Lung (tissue), 12 donors: ENCODE results near the gene RNASE2. TPM values are rescaled to one million over a fixed set of nuclear protein-coding genes. Genes with fewer than 3 reads are reported as not detected.

ENCODE experiments used
- ATAC-seq: fragments of 200-7000 bp; cut with Tn5 transposase; one replicate; pipeline ENCODE4 v1.9.1; 2020; ENCODE audit warnings: moderate number of reproducible peaks; ENCODE audit not compliant: insufficient read depth, low FRiP score
- DNase-seq, 3 donors: peaks; one replicate each; pipeline ENCODE4 v3.0.0-alpha.2; 2013 to 2017
- H3K27ac ChIP-seq, 2 donors: one replicate each; pipeline ENCODE4 v1.5.1; 2013; ENCODE audit warnings: mild to moderate bottlenecking in 2 of 2, moderate library complexity in 2 of 2, control low read depth in 1 of 2, inconsistent platforms in 1 of 2, low read depth in 1 of 2, low read length in 1 of 2
- H3K27me3 ChIP-seq, 3 donors: one replicate each; pipeline ENCODE4 v1.5.1; 2013; ENCODE audit warnings: low read length in 2 of 3; ENCODE audit not compliant: control insufficient read depth in 3 of 3, insufficient read depth in 3 of 3
- H3K36me3 ChIP-seq, 4 donors: one replicate each; pipeline ENCODE4 v1.5.1; 2013; ENCODE audit warnings: low read length in 4 of 4, mild to moderate bottlenecking in 1 of 4, moderate library complexity in 1 of 4; ENCODE audit not compliant: control insufficient read depth in 4 of 4, insufficient read depth in 4 of 4
- H3K4me1 ChIP-seq, 5 donors: one replicate each; pipeline ENCODE4 v1.5.1; 2013; ENCODE audit warnings: low read length in 5 of 5, mild to moderate bottlenecking in 2 of 5, moderate library complexity in 1 of 5; ENCODE audit not compliant: control insufficient read depth in 5 of 5, insufficient read depth in 5 of 5
- H3K4me3 ChIP-seq: one replicate; pipeline ENCODE4 v1.5.1; 2013; ENCODE audit warnings: mild to moderate bottlenecking, control low read depth, moderate library complexity
- H3K9ac ChIP-seq, 2 donors: one replicate each; pipeline ENCODE4 v1.5.1; 2013; ENCODE audit warnings: low read length in 2 of 2, control low read depth in 1 of 2; ENCODE audit not compliant: insufficient read depth in 1 of 2
- H3K9me3 ChIP-seq, 4 donors: one replicate each; pipeline ENCODE4 v1.5.1; 2013; ENCODE audit warnings: low read length in 3 of 4, mild to moderate bottlenecking in 1 of 4, moderate library complexity in 1 of 4; ENCODE audit not compliant: control insufficient read depth in 4 of 4, insufficient read depth in 3 of 4
- WGBS, 2 donors: extraction: QIAGEN DNeasy Blood & Tissue Kit; methylation state at CpG; one replicate each; pipeline ENCODE4 v1.1.7; 2013; 5-methylcytosine and 5-hydroxymethylcytosine counted together
- polyA plus RNA-seq, 2 donors: library from polyadenylated mRNA; stranded (reverse); fragments of 200-250 nt; gene quantifications; one replicate each; pipeline ENCODE4 v1.2.1, GENCODE V29; 2013
- total RNA-seq, 2 donors: library from RNA; depleted of rRNA in 1 of 2; stranded (reverse); fragments of >200 nt in 1 of 2; gene quantifications; one replicate each; pipeline ENCODE4 v1.2.1, GENCODE V29; 2014 to 2021
- TF ChIP-seq, protein P1 (sequence below): IDR thresholded peaks from 2 replicates; pipeline ENCODE4 v1.5.1; 2012; ENCODE audit warnings: mild to moderate bottlenecking; ENCODE audit errors: control extremely low read depth, extremely low read depth
- donor health status: control.
- donor health status: control.
- donor health status: Bipolar disorder and iron deficiency.
- donor health status: healthy.
- donor health status: DM: yes; HTN: yes; CAD: no.

Gene RNASE2
- total and polyA plus RNA-seq, 4 donors, result 2.4 to 65.0 (median 8.3) TPM

DNA sequence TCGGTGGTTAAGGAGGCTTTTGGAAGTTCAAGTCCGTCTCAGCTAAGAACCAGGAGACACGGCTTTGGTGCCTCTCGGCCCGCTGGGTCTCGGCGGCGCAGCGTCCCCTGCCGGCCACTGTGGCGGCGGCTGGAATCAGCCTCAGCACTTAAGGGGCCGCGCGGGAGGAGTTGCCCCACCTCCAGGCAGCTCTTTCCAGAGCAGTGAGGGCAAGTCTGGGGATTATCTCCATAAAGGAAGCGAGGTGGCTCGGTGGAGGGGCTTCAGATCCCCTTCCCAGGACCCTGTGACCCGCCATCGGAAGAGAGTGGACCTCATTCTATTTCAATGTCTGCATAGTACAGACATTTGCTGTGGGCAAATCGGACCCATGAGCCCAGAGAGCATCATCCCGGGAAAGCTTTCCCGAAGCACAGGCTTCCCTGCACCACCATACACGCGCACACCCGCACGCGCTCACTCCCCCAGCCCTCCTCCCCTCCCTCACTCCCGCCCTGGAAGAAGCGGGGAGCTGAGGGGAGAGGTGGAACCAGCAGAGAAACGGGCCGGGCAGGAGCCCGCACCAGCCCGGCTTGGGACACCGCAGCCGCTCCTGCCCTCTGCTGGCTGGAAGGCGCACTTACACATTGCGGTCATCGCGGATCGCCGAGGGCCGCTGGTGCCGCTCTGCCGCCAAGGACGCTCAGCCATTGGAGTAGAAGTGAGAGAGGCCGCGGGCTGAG lies 15.9 kb downstream of the RNASE2 start:
- no peaks in the 10 kb centered on the region for H3K36me3 ChIP-seq
- TF ChIP-seq, protein P1, sequence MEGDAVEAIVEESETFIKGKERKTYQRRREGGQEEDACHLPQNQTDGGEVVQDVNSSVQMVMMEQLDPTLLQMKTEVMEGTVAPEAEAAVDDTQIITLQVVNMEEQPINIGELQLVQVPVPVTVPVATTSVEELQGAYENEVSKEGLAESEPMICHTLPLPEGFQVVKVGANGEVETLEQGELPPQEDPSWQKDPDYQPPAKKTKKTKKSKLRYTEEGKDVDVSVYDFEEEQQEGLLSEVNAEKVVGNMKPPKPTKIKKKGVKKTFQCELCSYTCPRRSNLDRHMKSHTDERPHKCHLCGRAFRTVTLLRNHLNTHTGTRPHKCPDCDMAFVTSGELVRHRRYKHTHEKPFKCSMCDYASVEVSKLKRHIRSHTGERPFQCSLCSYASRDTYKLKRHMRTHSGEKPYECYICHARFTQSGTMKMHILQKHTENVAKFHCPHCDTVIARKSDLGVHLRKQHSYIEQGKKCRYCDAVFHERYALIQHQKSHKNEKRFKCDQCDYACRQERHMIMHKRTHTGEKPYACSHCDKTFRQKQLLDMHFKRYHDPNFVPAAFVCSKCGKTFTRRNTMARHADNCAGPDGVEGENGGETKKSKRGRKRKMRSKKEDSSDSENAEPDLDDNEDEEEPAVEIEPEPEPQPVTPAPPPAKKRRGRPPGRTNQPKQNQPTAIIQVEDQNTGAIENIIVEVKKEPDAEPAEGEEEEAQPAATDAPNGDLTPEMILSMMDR, result peak; percentile 95
- peaks cover 0 to 11% (median 0%) of the 10 kb centered on the region in 5 donors for H3K4me1 ChIP-seq
- H3K4me3 ChIP-seq, result peak overlapping the region; percentile 39
- peak overlapping the region in 1 of 2 donors; percentile 75 for H3K9ac ChIP-seq
- no peaks in the 10 kb centered on the region for H3K9me3 ChIP-seq
- peaks cover 0 to 6% (median 0%) of the 10 kb centered on the region in 3 donors for H3K27me3 ChIP-seq
- DNase-seq (peak; percentile 89 to 91 (median 91)), ATAC-seq (peak; percentile 93)
- 0% methylated on average over 47 of the region's 47 CpGs for WGBS, 2 donors
- peak overlapping the region; percentile 62 to 71 for H3K27ac ChIP-seq

DNA sequence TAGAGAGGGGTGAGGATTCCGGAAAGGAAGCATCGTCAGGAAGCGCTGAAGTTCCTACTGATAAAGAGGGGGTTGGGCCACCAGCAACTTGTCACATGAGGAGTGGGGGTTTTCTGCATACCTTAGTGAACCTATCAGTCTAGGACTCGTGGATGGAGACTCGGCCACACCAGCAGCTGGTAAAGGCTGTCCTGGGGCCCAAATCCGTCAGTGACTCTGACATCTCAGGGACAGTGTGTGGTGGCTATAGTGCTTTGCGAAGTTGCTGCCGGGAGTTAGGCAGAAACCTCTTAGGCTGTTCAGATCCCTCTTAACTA lies 16.4 kb downstream of the RNASE2 start:
- H3K27me3 ChIP-seq, result peaks cover 0 to 6% (median 0%) of the 10 kb centered on the region in 3 donors
- ATAC-seq (peak; percentile 23), DNase-seq (no peak)
- peak overlapping the region in 1 of 2 donors; percentile 43 for H3K27ac ChIP-seq
- 9 to 12% methylated on average over 8 of the region's 8 CpGs for WGBS, 2 donors
- TF ChIP-seq, protein P1, result no peak
- H3K4me1 ChIP-seq, result peaks cover 0 to 11% (median 0%) of the 10 kb centered on the region in 5 donors
- no peaks in the 10 kb centered on the region for H3K9me3 ChIP-seq
- H3K9ac ChIP-seq, result peak overlapping the region in 1 of 2 donors; percentile 75
- H3K36me3 ChIP-seq, result no peaks in the 10 kb centered on the region
- no peak overlapping the region for H3K4me3 ChIP-seq

DNA sequence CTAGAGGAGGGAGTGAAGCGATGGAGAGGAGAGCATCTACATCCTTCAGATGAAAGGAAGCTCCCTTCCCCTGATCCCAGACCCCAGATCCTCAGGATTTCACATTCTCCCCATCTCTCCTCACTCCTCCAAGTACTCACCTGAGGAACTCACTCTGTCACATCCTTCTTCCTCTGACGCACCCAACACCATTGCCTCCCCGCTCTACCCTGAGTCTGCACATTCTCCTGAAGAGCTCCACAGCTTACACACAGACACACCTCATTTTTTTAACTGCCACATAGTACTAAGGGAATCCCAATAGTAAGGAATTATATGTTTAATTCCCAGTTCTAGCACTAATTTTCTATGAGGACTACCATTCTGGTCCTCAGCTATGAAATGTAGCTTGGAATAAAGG lies 18.2 kb downstream of the RNASE2 start:
- ATAC-seq (no peak), DNase-seq (no peak)
- Histone ChIP-seq H3K36me3 (no peaks in the 10 kb centered on the region), H3K9ac (no peak overlapping the region), H3K27me3 (no peaks in the 10 kb centered on the region), H3K4me1 (peaks cover 0 to 11% (median 0%) of the 10 kb centered on the region in 5 donors), H3K27ac (no peak overlapping the region), H3K4me3 (no peak overlapping the region), H3K9me3 (no peaks in the 10 kb centered on the region)
- WGBS, 2 donors, result 96 to 98% methylated on average over 3 of the region's 3 CpGs
- TF ChIP-seq, protein P1, result no peak
